K562 (cell line): ENCODE measurements around the gene SYNPO2. TPM values are rescaled to one million over a fixed set of nuclear protein-coding genes. Genes with fewer than 3 reads are reported as not detected.
A peak's percentile ranks its signal among the peaks of the same experiment; 100 is the strongest.

Source experiments
- ATAC-seq: fragments of 200-7000 bp; cut with Tn5 transposase; 3 replicates; pipeline ENCODE4 v1.9.1; 2020; ENCODE audit warnings: moderate library complexity
- BruUV-seq: library from RNA; stranded (reverse); fragments of 400-500 nt; replicated peaks from 2 replicates; lab custom pipeline; 2021; lab: Mats Ljungman, UMichigan
- CTCF ChIA-PET: fragments of 300-600 bp; formaldehyde crosslinking; extraction: SDS; loops from one replicate; lab custom pipeline; 2021; ENCODE audit warnings: low intra/inter-chr PET ratio; lab: Yijun Ruan, JAX
- POLR2A ChIA-PET: fragments of 300-600, 350-650 bp; sonication (Branson Sonifier 250); formaldehyde crosslinking; extraction: SDS; loops from one replicate; lab custom pipeline; 2021; ENCODE audit warnings: antibody characterized with exemption, inconsistent platforms; lab: Yijun Ruan, JAX
- DNase-seq, 4 experiments: peaks; one replicate each; pipeline versions ENCODE4 v3.0.0 to v3.0.0-alpha.2; 2011 to 2018; ENCODE audit warnings: low spot score in 3 of 4, mixed read lengths in 3 of 4; ENCODE audit errors: extremely low read depth in 1 of 4
- FAIRE-seq: peaks from 2 replicates; lab custom pipeline; 2011; peaks lifted over from hg19 to GRCh38; lab: Jason Lieb, UNC
- H2AFZ ChIP-seq: 2 replicates; pipeline ENCODE4 v1.6.0; 2011; ENCODE audit warnings: low read depth, low read length, control low read depth, inconsistent platforms
- H3K27ac ChIP-seq: fragments of 200-600 bp; 3 replicates; pipeline ENCODE4 v1.8.0; 2011; ENCODE audit warnings: low read depth, mild to moderate bottlenecking, control low read depth, inconsistent platforms, low read length, moderate library complexity, mixed read lengths; ENCODE audit errors: extremely low read depth
- H3K27me3 ChIP-seq, 2 experiments: fragments of 300-600 bp in 1 of 2; 2 replicates in 1 of 2; 3 replicates in 1 of 2; pipeline versions ENCODE4 v1.6.0 to v1.8.0; 2011; ENCODE audit warnings: inconsistent platforms in 2 of 2, low read length in 2 of 2, mild to moderate bottlenecking in 1 of 2, mixed read lengths in 1 of 2, moderate library complexity in 1 of 2; ENCODE audit not compliant: control insufficient read depth in 2 of 2, insufficient read depth in 2 of 2
- H3K36me3 ChIP-seq: fragments of 300-600 bp; 3 replicates; pipeline ENCODE4 v1.8.0; 2011; ENCODE audit warnings: mild to moderate bottlenecking, low read length, inconsistent platforms; ENCODE audit not compliant: control insufficient read depth, insufficient read depth
- H3K4me1 ChIP-seq, 2 experiments: fragments of 200-600 bp in 1 of 2; replicated peaks in 1 of 2; 2 replicates in 1 of 2; 3 replicates in 1 of 2; pipeline versions ENCODE4 v1.5.1 to v1.8.0; 2011; ENCODE audit warnings: inconsistent platforms in 2 of 2, low read length in 2 of 2, mild to moderate bottlenecking in 1 of 2, mixed read lengths in 1 of 2, moderate library complexity in 1 of 2; ENCODE audit not compliant: control insufficient read depth in 2 of 2, insufficient read depth in 2 of 2
- H3K4me2 ChIP-seq: 2 replicates; pipeline ENCODE4 v1.6.1; 2011; ENCODE audit warnings: low read length, control low read depth, inconsistent platforms, mixed read lengths; ENCODE audit not compliant: insufficient read depth
- H3K4me3 ChIP-seq: fragments of 200-600 bp; sonication (generic), shearing (Covaris generic); 2 replicates; pipeline ENCODE4 v1.5.1; 2016; ENCODE audit warnings: control low read depth, inconsistent platforms
- H3K79me2 ChIP-seq: fragments of 200-600 bp; 3 replicates; pipeline ENCODE4 v1.8.0; 2011; ENCODE audit warnings: low read length, inconsistent platforms; ENCODE audit not compliant: control insufficient read depth, insufficient read depth
- H3K9ac ChIP-seq, 2 experiments: 2 replicates each; pipeline versions ENCODE4 v1.6.0 to v1.6.1; 2011; ENCODE audit warnings: low read depth in 2 of 2, low read length in 2 of 2, control low read depth in 1 of 2, inconsistent platforms in 1 of 2, mild to moderate bottlenecking in 1 of 2, mixed read lengths in 1 of 2; ENCODE audit not compliant: insufficient read depth in 1 of 2
- H3K9me1 ChIP-seq: one replicate; pipeline ENCODE4 v1.6.0; 2011; ENCODE audit warnings: inconsistent platforms, mild to moderate bottlenecking, low read length, moderate library complexity; ENCODE audit not compliant: control insufficient read depth, insufficient read depth
- H3K9me3 ChIP-seq: replicated peaks from 2 replicates; pipeline ENCODE4 v1.5.1; 2011; ENCODE audit warnings: low read depth, low read length, inconsistent platforms; ENCODE audit not compliant: control insufficient read depth, insufficient read depth
- H4K20me1 ChIP-seq: replicated peaks from 2 replicates; pipeline ENCODE4 v1.6.1; 2011; ENCODE audit warnings: low read length, inconsistent platforms, mixed read lengths; ENCODE audit not compliant: control insufficient read depth, insufficient read depth
- PBX2 ChIP-seq, 2 experiments: IDR thresholded peaks in 1 of 2; conservative IDR thresholded peaks in 1 of 2; 2 replicates each; pipeline ENCODE4 v1.6.1; 2016; ENCODE audit warnings: low read depth in 2 of 2, mild to moderate bottlenecking in 1 of 2, missing compliant biosample characterization in 1 of 2, missing genetic modification characterization in 1 of 2, moderate library complexity in 1 of 2
- WGBS: fragments of 100-300 bp; shearing (Covaris generic); methylation state at CpG from one replicate; pipeline ENCODE4 v1.1.6; 2016; ENCODE audit warnings: low coverage, mixed read lengths; ENCODE audit not compliant: insufficient coverage; ENCODE audit errors: missing lambda C conversion rate; 5-methylcytosine and 5-hydroxymethylcytosine counted together
- in situ Hi-C: fragments of 300-500 bp; cut with MboI; formaldehyde crosslinking; loops from 4 replicates; pipeline ENCODE4 v1.15.0; 2018; ENCODE audit warnings: inconsistent platforms, mixed read lengths
- intact Hi-C: fragments of 100-400 bp; cut with micrococcal nuclease; formaldehyde crosslinking; loops from 2 replicates; pipeline ENCODE4 v1.14.2; 2022
- polyA plus RNA-seq, 8 experiments: library from polyadenylated mRNA; depleted of rRNA in 4 of 8; stranded (reverse) in 5 of 8; unstranded in 3 of 8; fragments of >200 nt; fragmentation: Nextera tagmentation in 2 of 8; fragmentation: Illumina TruSeq in 1 of 8; extraction: Ambion mirVana in 2 of 8; extraction: Trizol in 1 of 8; gene quantifications; 2 replicates each; pipeline versions ENCODE4 v1.2.1 to v1.2.3, GENCODE V29; 2011 to 2014; ENCODE audit warnings: inconsistent platforms in 1 of 8, missing spikeins in 1 of 8
- total RNA-seq, 7 experiments: library from RNA; depleted of rRNA in 6 of 7; stranded (reverse); fragments of >200 nt in 6 of 7; fragmentation: Illumina TruSeq in 2 of 7; extraction: Trizol in 2 of 7; gene quantifications; 2 replicates each; pipeline versions ENCODE4 v1.2.1 to v1.2.3, GENCODE V29; 2011 to 2021; ENCODE audit warnings: low replicate concordance in 1 of 7
- TF ChIP-seq, protein P1 (sequence below), 2 experiments: fragments of 450-650 bp in 1 of 2; sonication (generic) in 1 of 2; formaldehyde crosslinking in 1 of 2; IDR thresholded peaks; 2 replicates each; pipeline versions ENCODE4 v1.7.1 to v1.9.0; 2016 to 2022; ENCODE audit warnings: inconsistent platforms in 1 of 2, mild to moderate bottlenecking in 1 of 2, missing genetic modification reagents in 1 of 2

Gene SYNPO2
- total and polyA plus RNA-seq, 9 of the 15 experiments (the other 6 are each of a cell fraction or from before 2014, with no cell fraction given), result 0.03 to 0.18 TPM; not detected in 7

DNA sequence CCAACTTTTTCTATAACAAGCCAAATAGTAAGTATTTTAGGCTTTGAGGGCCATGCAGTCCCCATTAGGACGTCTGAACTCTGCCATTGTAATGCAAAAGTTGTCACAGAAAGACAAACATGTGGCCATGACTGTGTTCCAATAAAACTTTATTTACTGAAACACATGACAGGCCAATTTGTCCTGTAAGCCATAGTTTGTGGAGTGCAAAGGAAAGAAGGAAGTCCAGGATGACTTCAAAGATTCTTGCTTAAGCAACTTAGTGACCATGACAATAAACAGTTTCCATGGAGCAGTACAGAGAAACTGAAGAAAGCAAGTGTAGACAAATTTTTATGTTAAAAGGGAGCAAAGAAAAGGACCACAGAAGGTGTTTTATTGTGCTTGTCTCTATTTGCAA, 212.0 kb downstream of the SYNPO2 start:
- Histone ChIP-seq H3K4me1 (no peaks in the 10 kb centered on the region), H3K79me2 (no peaks in the 10 kb centered on the region), H4K20me1 (no peaks in the 10 kb centered on the region), H3K9ac (no peak overlapping the region), H3K9me1 (no peaks in the 10 kb centered on the region), H3K9me3 (no peaks in the 10 kb centered on the region), H3K36me3 (no peaks in the 10 kb centered on the region), H3K4me3 (no peak overlapping the region), H3K4me2 (no peak overlapping the region), H3K27ac (no peak overlapping the region), H3K27me3 (0 out of 5 replicates have a peak, but pooled peaks cover 0 to 2% of the 10 kb centered on the region in 2 experiments), H2AFZ (no peak overlapping the region)
- BruUV-seq, result no TSS peak
- FAIRE-seq (no peak), DNase-seq (no peak), ATAC-seq (no peak)
- CTCF ChIA-PET, result no interaction called here
- in situ Hi-C loops (no loop called here), intact Hi-C loops (no loop called here)
- POLR2A ChIA-PET, result interaction anchor here (0.8 kb wide), 1 partner anchor 55 kb away, joined by 3 read pairs; no protein-coding TSS in a partner anchor
- WGBS, result 0% methylated on average over 1 of the region's 1 CpG
- TF ChIP-seq, protein P1, sequence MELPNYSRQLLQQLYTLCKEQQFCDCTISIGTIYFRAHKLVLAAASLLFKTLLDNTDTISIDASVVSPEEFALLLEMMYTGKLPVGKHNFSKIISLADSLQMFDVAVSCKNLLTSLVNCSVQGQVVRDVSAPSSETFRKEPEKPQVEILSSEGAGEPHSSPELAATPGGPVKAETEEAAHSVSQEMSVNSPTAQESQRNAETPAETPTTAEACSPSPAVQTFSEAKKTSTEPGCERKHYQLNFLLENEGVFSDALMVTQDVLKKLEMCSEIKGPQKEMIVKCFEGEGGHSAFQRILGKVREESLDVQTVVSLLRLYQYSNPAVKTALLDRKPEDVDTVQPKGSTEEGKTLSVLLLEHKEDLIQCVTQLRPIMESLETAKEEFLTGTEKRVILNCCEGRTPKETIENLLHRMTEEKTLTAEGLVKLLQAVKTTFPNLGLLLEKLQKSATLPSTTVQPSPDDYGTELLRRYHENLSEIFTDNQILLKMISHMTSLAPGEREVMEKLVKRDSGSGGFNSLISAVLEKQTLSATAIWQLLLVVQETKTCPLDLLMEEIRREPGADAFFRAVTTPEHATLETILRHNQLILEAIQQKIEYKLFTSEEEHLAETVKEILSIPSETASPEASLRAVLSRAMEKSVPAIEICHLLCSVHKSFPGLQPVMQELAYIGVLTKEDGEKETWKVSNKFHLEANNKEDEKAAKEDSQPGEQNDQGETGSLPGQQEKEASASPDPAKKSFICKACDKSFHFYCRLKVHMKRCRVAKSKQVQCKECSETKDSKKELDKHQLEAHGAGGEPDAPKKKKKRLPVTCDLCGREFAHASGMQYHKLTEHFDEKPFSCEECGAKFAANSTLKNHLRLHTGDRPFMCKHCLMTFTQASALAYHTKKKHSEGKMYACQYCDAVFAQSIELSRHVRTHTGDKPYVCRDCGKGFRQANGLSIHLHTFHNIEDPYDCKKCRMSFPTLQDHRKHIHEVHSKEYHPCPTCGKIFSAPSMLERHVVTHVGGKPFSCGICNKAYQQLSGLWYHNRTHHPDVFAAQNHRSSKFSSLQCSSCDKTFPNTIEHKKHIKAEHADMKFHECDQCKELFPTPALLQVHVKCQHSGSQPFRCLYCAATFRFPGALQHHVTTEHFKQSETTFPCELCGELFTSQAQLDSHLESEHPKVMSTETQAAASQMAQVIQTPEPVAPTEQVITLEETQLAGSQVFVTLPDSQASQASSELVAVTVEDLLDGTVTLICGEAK (IDR thresholded peaks at IDR 0.05), result peak; percentile 92
- TF ChIP-seq, protein P1 (CRISPR knock-in tag; IDR thresholded peaks at IDR 0.05), result no peak
- TF ChIP-seq PBX2 (CRISPR knock-in tag; IDR thresholded peaks at IDR 0.05; ENCODE audit: low read depth), result no peak
- TF ChIP-seq PBX2 (tag; conservative IDR thresholded peaks at IDR 0.05; ENCODE audit: low read depth), result no peak
